ENCODE data around the gene ENOX1.

Gene ENOX1

GRCh38 chr13:43487461-43487860 is 299.3 kb downstream of the ENOX1 start:
- DNase-seq (ENCODE audit: low read depth) = no peak

DNA sequence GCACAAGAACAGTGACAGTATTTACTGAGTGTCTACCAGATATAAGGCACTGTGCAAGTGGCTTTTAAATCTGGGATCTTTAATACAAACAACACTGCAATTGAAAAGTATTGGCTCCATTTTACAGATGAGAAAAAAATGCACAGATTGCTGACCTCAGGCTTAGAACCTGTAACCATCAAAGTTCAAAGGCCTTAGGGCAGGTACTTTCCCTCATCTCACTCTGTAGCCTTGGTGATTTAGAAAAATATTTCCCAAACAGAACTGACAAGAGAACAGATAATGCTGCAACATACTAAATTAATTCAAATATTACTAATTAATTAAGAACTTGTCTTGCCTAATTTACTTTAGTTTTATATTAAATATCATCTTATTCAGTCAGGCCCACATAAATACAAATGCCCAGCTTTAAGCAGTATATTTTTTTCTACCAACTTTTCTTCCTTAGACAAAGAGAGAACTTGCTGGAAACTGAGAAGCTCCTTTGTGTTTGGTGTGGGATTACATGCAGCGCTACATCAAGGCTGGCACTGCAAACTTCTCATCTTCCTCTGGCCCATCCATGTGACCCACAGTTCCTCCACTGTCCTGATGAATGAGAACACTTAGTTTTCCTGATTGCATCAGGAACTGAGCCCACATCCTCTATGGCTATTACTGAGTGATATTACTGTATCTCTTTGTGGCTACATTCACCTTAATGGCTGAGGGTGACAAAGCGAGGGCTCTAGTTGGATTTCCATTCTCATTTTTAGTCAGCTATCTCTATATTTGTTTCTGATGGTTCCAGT is 302.1 kb downstream of the ENOX1 start:
- no peak for DNase-seq (ENCODE audit: low read depth)

GRCh38 chr13:43483930-43484329 is 302.8 kb downstream of the ENOX1 start:
- no peak for DNase-seq (ENCODE audit: low read depth)

GRCh38 chr13:43482641-43483040 is 304.1 kb downstream of the ENOX1 start:
- no peak for DNase-seq (ENCODE audit: low read depth)

DNA sequence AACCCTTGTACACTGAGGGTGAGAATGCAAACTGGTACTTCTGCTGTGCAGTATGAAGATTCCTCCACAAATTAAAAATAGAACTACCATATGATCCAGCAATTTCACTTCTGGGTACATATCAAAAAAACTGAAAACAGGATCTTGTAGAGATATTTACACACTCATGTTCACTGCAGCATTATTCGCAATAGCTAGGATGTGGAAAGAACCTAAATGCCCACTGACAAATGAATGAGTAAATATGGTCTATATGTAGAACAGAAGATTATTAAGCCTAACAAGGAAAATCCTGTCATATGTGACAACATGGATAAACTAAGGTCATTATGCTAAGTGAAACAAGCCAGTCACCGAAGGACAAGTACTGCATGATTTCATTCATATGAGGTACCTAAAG is 304.7 kb downstream of the ENOX1 start:
- DNase-seq (ENCODE audit: low read depth) = no peak

DNA sequence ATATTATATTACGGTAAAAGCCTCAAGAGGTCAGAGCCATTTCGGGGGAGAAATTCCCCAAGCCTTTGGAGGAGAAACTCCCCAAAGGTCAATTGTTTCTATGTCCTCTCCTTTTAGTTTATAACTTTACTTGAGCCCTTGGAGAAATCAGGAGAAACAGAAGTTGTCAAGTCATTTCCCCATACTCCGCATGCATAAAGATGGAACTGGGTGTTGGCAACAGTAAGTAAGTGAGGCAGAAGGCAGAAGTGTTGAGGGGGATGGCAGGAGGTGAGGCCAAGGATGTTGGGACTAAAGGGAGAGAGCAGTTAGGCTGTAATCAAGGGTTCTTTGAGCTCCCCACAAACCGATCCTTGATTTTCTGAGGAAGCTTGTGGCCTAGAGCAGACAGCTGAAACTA is 307.9 kb downstream of the ENOX1 start:
- DNase-seq (ENCODE audit: low read depth) = no peak

GRCh38 chr13:43478211-43478610 is 308.6 kb downstream of the ENOX1 start:
- no peak for DNase-seq (ENCODE audit: low read depth)

DNA sequence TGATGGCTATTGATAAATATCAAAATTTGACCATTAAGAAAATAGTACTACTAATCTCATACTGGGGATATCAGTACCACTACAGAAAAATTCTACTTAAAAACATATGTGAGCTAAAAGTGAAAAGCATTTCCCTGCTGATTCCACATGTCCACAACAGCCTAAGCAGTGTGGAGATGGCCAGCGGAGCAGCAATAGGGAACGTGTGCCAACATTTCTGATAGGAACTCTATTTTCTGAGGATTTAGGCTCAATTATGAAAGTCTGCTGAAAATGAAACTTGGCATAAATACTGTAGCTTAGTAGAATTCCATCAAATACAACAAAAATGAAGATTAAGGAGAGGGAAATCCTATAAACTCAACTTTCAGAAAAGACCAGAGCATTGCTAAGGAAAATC is 311.6 kb downstream of the ENOX1 start:
- DNase-seq (ENCODE audit: low read depth) = no peak

DNA sequence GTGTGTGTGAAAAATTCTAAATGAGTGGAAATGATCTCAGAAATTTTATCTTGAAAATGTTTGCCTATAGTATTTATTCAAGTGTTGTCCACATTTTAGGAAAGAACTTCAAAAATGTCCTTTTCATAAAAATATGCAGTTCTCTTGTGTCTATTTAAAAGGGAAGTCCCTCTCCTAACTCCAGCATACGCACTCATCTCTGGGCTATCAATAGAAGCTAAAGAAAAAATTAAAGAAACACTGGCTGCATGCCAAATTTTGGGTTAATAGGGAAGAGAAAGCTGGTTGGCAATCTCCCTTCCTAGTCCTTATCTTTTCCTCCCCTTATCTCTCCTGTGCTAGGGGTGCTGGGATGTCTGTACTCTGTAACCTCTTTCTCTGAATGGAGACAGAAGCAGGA is 313.3 kb downstream of the ENOX1 start:
- no peak for DNase-seq (ENCODE audit: low read depth)

DNA sequence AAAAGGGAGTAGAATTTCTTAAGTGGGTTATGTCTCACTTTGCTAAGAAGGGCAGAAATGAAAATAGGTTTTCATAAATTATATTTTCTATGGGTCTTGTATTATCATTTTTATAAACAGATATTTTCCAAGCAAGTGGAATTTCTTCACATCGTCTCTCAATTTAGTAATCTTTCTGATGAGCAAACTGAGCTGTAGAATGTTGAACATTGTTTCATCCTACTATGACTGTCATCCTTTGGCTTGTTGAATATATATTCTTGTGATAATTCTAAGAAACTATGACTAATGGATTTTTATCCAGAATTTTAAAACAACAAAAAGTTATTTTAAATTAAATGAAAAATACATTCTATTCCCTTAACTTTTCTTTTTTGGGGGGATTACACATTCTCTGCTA is 313.8 kb downstream of the ENOX1 start:
- DNase-seq (ENCODE audit: low read depth) = peak; percentile 31

DNA sequence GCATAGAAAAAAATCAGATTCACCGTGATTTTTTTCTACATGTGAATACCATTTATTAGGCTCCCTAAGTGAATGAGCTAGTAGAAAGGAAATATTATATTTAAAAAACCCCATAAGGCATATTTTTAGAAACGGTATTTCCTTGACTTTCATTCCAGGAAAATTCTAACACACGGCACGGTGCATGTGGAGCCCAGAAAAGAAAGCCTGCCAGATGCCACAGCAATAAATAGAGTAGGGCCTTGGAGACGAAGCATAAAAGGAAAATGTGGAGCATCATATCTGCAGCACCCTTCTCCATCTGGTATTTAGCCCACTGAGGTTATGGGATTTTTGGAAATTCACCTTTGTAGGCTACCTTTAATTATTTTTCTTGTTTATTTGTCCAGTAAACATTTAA is 314.4 kb downstream of the ENOX1 start:
- DNase-seq (ENCODE audit: low read depth) = no peak

DNA sequence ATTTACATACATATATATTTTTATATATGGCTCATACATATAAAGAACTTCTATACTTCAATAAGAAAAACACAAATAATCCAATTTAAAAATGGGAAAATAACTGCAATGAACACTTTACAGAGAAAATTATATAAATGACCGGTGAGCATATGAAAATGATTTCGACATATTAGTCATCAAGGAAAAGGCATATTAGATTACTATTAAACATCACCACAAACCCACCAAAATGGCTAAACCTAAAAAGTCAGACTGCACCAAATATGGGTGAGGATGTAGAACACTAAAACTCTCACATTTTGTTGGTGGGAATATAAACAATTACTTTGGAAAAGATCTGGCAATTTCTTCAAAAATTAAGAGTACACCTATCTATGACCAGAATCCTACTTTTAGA is 316.2 kb downstream of the ENOX1 start:
- peak; percentile 21 for DNase-seq (ENCODE audit: low read depth)

GRCh38 chr13:43469791-43470190 is 317.0 kb downstream of the ENOX1 start:
- peak; percentile 62 for DNase-seq (ENCODE audit: low read depth)

DNA sequence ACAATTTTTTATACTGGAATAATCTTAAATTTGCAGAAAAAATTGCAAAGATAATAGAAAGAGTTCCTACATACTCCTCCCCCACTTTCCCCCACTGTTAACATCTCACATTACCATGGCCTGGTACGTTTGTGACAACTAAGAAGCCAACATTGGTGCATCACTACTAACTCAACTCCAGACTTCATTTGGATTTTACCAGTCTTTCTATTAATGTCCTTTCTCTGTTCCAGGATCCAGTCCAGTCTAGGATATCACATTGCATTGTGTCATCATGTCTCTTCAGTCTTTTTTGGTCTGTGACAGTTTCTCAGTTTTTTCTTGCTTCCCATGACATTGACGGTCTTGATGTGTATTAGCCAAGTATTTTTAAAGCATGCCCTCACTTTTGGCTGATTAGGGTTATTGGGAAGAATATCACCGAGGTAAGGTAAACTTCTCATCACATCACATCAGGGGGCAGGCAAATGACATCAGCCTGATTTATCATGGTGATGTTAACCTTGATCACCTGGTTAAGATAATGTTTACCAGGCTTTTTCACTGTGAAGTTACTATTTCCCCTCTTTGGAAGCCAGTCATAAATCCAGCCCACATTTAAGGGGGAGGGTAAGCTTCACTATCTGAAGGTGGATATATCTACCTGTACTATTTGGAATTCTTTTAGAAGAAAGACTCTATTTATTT is 322.1 kb downstream of the ENOX1 start:
- DNase-seq (ENCODE audit: low read depth) = no peak

DNA sequence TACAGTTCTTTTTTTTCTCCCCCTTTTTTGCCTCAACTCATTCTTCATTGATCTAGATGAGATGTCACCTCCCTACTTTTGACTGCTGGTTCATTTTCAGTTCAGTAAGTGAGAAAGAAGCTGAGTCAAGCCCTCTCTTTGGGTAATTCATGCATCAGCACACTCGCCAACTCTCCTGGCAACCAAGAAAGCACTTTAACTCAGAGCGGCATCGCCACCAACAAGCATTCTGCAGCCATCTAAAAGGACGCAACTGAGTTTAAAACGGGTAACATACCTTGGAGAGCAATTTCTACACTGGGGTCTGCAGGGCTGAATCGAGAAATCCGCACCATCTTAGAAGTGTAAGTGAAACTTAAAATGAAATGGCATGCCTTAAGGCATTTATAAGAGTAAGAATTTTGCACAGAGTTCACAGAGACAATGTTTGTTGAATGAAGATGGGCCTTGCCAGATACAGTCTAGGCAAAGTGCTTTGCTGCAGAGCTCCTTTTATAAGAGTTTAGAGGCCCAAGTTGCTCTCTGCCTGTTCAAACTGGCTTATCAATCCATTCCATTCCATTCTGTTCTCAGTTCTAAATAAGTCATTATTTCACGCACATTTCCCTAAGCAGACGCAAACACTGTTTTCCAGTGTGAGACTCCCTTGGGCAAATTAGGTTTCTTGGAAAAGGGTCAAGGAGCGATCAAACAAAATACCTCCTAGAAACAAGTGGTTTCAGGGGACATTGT is 338.0 kb downstream of the ENOX1 start:
- DNase-seq (ENCODE audit: low read depth) = no peak

DNA sequence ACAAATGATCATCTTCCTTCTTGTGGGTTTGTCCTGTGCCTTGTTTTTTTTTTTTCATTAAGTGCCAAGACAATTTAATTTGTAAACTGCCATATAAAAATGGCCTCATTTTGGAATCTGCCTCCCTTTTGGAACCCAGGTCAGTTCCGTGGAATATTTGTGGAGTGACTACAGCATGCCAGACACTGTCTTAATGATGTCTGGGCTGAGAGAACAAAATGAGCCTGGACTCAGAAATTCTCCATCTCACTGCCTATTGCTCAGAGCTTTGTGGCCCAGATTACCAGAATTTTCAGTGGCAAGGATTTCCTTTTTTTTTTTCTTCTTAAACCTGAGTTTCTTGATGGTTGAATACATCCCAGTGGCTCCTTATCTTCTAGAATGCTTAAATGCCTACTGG is 340.6 kb downstream of the ENOX1 start:
- DNase-seq (ENCODE audit: low read depth) = no peak

DNA sequence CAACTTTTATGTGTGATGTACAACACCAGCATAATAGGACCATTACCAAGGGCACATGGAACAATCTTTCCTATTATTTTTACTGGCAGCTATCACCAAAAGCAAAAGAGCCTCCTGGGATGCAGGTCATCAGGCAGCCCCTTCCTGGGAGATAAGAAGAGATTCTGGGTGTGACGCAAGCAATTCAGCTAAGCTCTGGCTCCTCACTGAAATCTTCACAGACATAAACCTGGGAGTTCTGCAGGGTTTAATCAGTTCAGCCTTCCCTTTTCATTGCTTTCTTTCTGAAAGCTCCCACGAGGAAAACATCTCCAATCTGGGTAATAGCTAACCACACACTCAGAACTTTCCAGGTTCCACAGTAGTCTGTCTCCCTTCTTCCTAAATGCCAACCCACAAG is 341.1 kb downstream of the ENOX1 start:
- no peak for DNase-seq (ENCODE audit: low read depth)

GRCh38 chr13:43444081-43444480 is 342.7 kb downstream of the ENOX1 start:
- DNase-seq (ENCODE audit: low read depth) = no peak

- DNase-seq (ENCODE audit: low read depth) = no peak
Observed at GRCh38 chr13:43441899-43442499, 344.8 kb downstream of the ENOX1 start.

GRCh38 chr13:43441464-43441863 is 345.3 kb downstream of the ENOX1 start:
- no peak for DNase-seq (ENCODE audit: low read depth)

GRCh38 chr13:43434191-43434590 is 352.6 kb downstream of the ENOX1 start:
- no peak for DNase-seq (ENCODE audit: low read depth)

- peak; percentile 6 for DNase-seq (ENCODE audit: low read depth)
Observed at GRCh38 chr13:43433691-43434141, 353.1 kb downstream of the ENOX1 start.

DNA sequence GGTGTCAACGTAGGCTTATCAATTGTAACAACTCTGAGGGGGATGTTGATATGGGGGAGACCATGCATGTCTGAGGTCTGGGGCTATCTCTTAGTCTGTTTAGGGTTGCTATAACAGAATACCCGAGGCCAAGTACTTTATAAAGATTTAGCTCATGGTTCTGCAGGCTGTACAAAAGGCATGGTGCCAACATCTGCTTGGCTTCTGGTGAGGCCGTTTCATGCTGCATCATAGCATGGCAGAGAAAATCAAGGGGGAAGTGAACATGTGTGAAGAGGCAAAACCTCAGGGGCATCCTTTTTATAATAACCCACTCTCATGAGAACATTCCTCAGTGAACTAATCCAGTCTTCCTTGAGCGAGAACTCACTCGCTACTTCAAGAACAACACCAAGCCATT is 353.8 kb downstream of the ENOX1 start:
- peak; percentile 4 for DNase-seq (ENCODE audit: low read depth)
